Neutrophil (primary cell): ENCODE results near the gene SLC18A2.

Source experiments
- H3K27ac ChIP-seq: fragments of 200-600 bp; sonication (generic); 2 replicates; pipeline ENCODE4 v1.5.1; 2016; ENCODE audit warnings: mild to moderate bottlenecking, moderate library complexity
- H3K27me3 ChIP-seq: fragments of 200-600 bp; sonication (generic); 2 replicates; pipeline ENCODE4 v1.6.0; 2016; ENCODE audit warnings: mild to moderate bottlenecking
- H3K36me3 ChIP-seq: fragments of 200-600 bp; sonication (generic); 2 replicates; pipeline ENCODE4 v1.5.1; 2017
- H3K4me1 ChIP-seq, 2 experiments: fragments of 200-600 bp in 1 of 2; sonication (generic) in 1 of 2; 1 replicate in 1 of 2; 2 replicates in 1 of 2; pipeline versions ENCODE4 v1.5.1 to v1.6.1; 2013 to 2016; ENCODE audit warnings: low read depth in 1 of 2, low read length in 1 of 2, mild to moderate bottlenecking in 1 of 2, moderate library complexity in 1 of 2; ENCODE audit not compliant: control insufficient read depth in 1 of 2, insufficient read depth in 1 of 2
- H3K4me3 ChIP-seq, 2 experiments: fragments of 200-600 bp in 1 of 2; sonication (generic) in 1 of 2; 1 replicate in 1 of 2; 2 replicates in 1 of 2; pipeline ENCODE4 v1.5.1; 2013 to 2016; ENCODE audit warnings: low read depth in 1 of 2, low read length in 1 of 2, mild to moderate bottlenecking in 1 of 2, moderate library complexity in 1 of 2
- H3K9me3 ChIP-seq: fragments of 200-600 bp; sonication (generic); 2 replicates; pipeline ENCODE4 v1.5.1; 2016
- CTCF ChIP-seq: fragments of 200-600 bp; sonication (generic); IDR thresholded peaks from 2 replicates; pipeline ENCODE4 v1.5.1; 2016; ENCODE audit warnings: antibody characterized with exemption

SLC18A2 gene

GRCh38 chr10:117316701-117317100 is 75.8 kb downstream of the SLC18A2 start:
- no peak for TF ChIP-seq CTCF
- H3K27ac ChIP-seq: no peak overlapping the region
- H3K27me3 ChIP-seq: no peaks in the 10 kb centered on the region
- peaks cover 0 to 23% of the 10 kb centered on the region in 2 experiments for H3K4me1 ChIP-seq
- no peak overlapping the region for H3K4me3 ChIP-seq
- H3K36me3 ChIP-seq: peaks cover 14% of the 10 kb centered on the region
- H3K9me3 ChIP-seq: no peaks in the 10 kb centered on the region

- H3K4me3 ChIP-seq: no peak overlapping the region
- TF ChIP-seq CTCF: no peak
- no peak overlapping the region for H3K27ac ChIP-seq
- H3K27me3 ChIP-seq: no peaks in the 10 kb centered on the region
- peaks cover 0 to 32% of the 10 kb centered on the region in 2 experiments for H3K4me1 ChIP-seq
- no peaks in the 10 kb centered on the region for H3K9me3 ChIP-seq
- H3K36me3 ChIP-seq: peaks cover 8% of the 10 kb centered on the region
Measured at GRCh38 chr10:117318909-117319308, 78.0 kb downstream of the SLC18A2 start.

GRCh38 chr10:117320050-117320665 is 79.2 kb downstream of the SLC18A2 start:
- no peaks in the 10 kb centered on the region for H3K9me3 ChIP-seq
- H3K27ac ChIP-seq: peak overlapping the region; percentile 29
- no peaks in the 10 kb centered on the region for H3K27me3 ChIP-seq
- TF ChIP-seq CTCF: peak; percentile 71
- H3K4me3 ChIP-seq: no peak overlapping the region
- peaks cover 0 to 32% of the 10 kb centered on the region in 2 experiments for H3K4me1 ChIP-seq
- peaks cover 8% of the 10 kb centered on the region for H3K36me3 ChIP-seq

- no peak overlapping the region for H3K4me3 ChIP-seq
- H3K4me1 ChIP-seq: peaks cover 7 to 45% of the 10 kb centered on the region in 2 experiments
- H3K36me3 ChIP-seq: peaks cover 8% of the 10 kb centered on the region
- H3K27ac ChIP-seq: peak overlapping the region; percentile 62
- no peak for TF ChIP-seq CTCF
- no peaks in the 10 kb centered on the region for H3K27me3 ChIP-seq
- H3K9me3 ChIP-seq: no peaks in the 10 kb centered on the region
Measured at GRCh38 chr10:117322260-117322659, 81.3 kb downstream of the SLC18A2 start.

GRCh38 chr10:117324367-117324766 is 83.5 kb downstream of the SLC18A2 start:
- no peaks in the 10 kb centered on the region for H3K27me3 ChIP-seq
- H3K9me3 ChIP-seq: no peaks in the 10 kb centered on the region
- no peak for TF ChIP-seq CTCF
- H3K36me3 ChIP-seq: no peaks in the 10 kb centered on the region
- H3K4me3 ChIP-seq: no peak overlapping the region
- H3K27ac ChIP-seq: no peak overlapping the region
- H3K4me1 ChIP-seq: peaks cover 23 to 54% of the 10 kb centered on the region in 2 experiments
